HepG2 (cell line): ENCODE results near the gene SS18L1. TPM values are rescaled to one million over a fixed set of nuclear protein-coding genes. Genes with fewer than 3 reads are reported as not detected.

Experiments
- EEA1 ChIP-seq: sonication (generic); formaldehyde crosslinking; IDR thresholded peaks from 2 replicates; pipeline ENCODE4 v1.5.1; 2020; ENCODE audit warnings: mild to moderate bottlenecking, missing genetic modification reagents, borderline replicate concordance
- ETV6 ChIP-seq: sonication (generic); formaldehyde crosslinking; conservative IDR thresholded peaks from 2 replicates; pipeline ENCODE4 v1.4.0; 2020; ENCODE audit warnings: missing genetic modification reagents
- HBP1 ChIP-seq: IDR thresholded peaks from 2 replicates; pipeline ENCODE4 v1.6.1; 2016; ENCODE audit warnings: low read depth, control low read depth
- IRF2 ChIP-seq: IDR thresholded peaks from 2 replicates; pipeline ENCODE4 v1.6.1; 2018; ENCODE audit warnings: missing genetic modification reagents, missing compliant biosample characterization
- KDM1A ChIP-seq: IDR thresholded peaks from 2 replicates; pipeline ENCODE4 v1.6.1; 2016; ENCODE audit warnings: missing compliant biosample characterization
- MXD3 ChIP-seq: IDR thresholded peaks from 2 replicates; pipeline ENCODE4 v1.6.1; 2016; ENCODE audit warnings: mild to moderate bottlenecking, missing biosample characterization, missing genetic modification reagents
- MYC ChIP-seq: sonication (generic); formaldehyde crosslinking; IDR thresholded peaks from 2 replicates; pipeline ENCODE4 v1.9.0; 2021; ENCODE audit warnings: missing genetic modification reagents, borderline replicate concordance
- SIX4 ChIP-seq: sonication (generic); formaldehyde crosslinking; IDR thresholded peaks from 2 replicates; pipeline ENCODE4 v1.4.0; 2020; ENCODE audit warnings: missing genetic modification reagents
- TBX2 ChIP-seq: sonication (generic); formaldehyde crosslinking; IDR thresholded peaks from 2 replicates; pipeline ENCODE4 v1.5.0; 2020; ENCODE audit warnings: missing genetic modification reagents, mild to moderate bottlenecking, borderline replicate concordance
- U2AF2 ChIP-seq: fragments of 200-400 bp; formaldehyde crosslinking; IDR thresholded peaks from 2 replicates; pipeline ENCODE4 v1.6.1; 2017; ENCODE audit warnings: low read depth, mild to moderate bottlenecking, low read length
- YEATS4 ChIP-seq: sonication (generic); formaldehyde crosslinking; IDR thresholded peaks from 2 replicates; pipeline ENCODE4 v1.4.0; 2020; ENCODE audit warnings: missing genetic modification reagents, borderline replicate concordance
- ZKSCAN1 ChIP-seq: fragments of 150-350 bp; IDR thresholded peaks from 2 replicates; pipeline ENCODE4 v1.6.1; 2014; ENCODE audit warnings: low read length
- ZNF180 ChIP-seq: sonication (generic); formaldehyde crosslinking; IDR thresholded peaks from 2 replicates; pipeline ENCODE4 v1.4.0; 2020; ENCODE audit warnings: low read depth, missing genetic modification reagents, borderline replicate concordance
- ZNF329 ChIP-seq: sonication (generic); formaldehyde crosslinking; IDR thresholded peaks from 2 replicates; pipeline ENCODE4 v1.9.0; 2021; ENCODE audit warnings: low read depth, mild to moderate bottlenecking, missing genetic modification reagents
- ZNF607 ChIP-seq: sonication (generic); formaldehyde crosslinking; IDR thresholded peaks from 2 replicates; pipeline ENCODE4 v1.5.1; 2020; ENCODE audit warnings: missing genetic modification reagents, mild to moderate bottlenecking, borderline replicate concordance
- ZNF792 ChIP-seq: IDR thresholded peaks from 2 replicates; pipeline ENCODE4 v1.6.1; 2016
- ZSCAN5A ChIP-seq: sonication (generic); formaldehyde crosslinking; IDR thresholded peaks from 2 replicates; pipeline ENCODE4 v1.8.0; 2022; ENCODE audit warnings: mild to moderate bottlenecking, missing genetic modification reagents, borderline replicate concordance
- polyA plus RNA-seq, 8 experiments: library from polyadenylated mRNA; depleted of rRNA in 3 of 8; stranded (reverse) in 7 of 8; unstranded in 1 of 8; fragments of >200 nt; fragmentation: Illumina TruSeq in 4 of 8; extraction: Trizol in 4 of 8; gene quantifications; 2 replicates each; pipeline versions ENCODE4 v1.2.1 to v1.2.3, GENCODE V29; 2011 to 2016; ENCODE audit warnings: low read depth in 4 of 8, missing spikeins in 1 of 8, mixed read lengths in 1 of 8; ENCODE audit not compliant: insufficient read depth in 1 of 8
- total RNA-seq, 5 experiments: library from RNA; depleted of rRNA; stranded (reverse); fragments of >200 nt; fragmentation: Illumina TruSeq; extraction: Trizol; gene quantifications; 2 replicates each; pipeline ENCODE4 v1.2.3, GENCODE V29; 2016; ENCODE audit warnings: low read depth in 1 of 5
- TF ChIP-seq, protein P1 (sequence below): sonication (generic); formaldehyde crosslinking; IDR thresholded peaks from 2 replicates; pipeline ENCODE4 v1.4.0; 2020; ENCODE audit warnings: low read depth, mild to moderate bottlenecking, missing genetic modification reagents
- TF ChIP-seq, protein P2 (sequence below): sonication (generic); formaldehyde crosslinking; IDR thresholded peaks from 2 replicates; pipeline ENCODE4 v1.4.0; 2020; ENCODE audit warnings: missing genetic modification reagents, borderline replicate concordance
- TF ChIP-seq, protein P3 (sequence below): sonication (generic); formaldehyde crosslinking; IDR thresholded peaks from 2 replicates; pipeline ENCODE4 v1.4.0; 2020; ENCODE audit warnings: missing genetic modification reagents

Gene SS18L1
- total and polyA plus RNA-seq, 2 of the 13 experiments (the other 11 are each of a cell fraction or from before 2014, with no cell fraction given): 17.8 to 27.6 TPM

DNA sequence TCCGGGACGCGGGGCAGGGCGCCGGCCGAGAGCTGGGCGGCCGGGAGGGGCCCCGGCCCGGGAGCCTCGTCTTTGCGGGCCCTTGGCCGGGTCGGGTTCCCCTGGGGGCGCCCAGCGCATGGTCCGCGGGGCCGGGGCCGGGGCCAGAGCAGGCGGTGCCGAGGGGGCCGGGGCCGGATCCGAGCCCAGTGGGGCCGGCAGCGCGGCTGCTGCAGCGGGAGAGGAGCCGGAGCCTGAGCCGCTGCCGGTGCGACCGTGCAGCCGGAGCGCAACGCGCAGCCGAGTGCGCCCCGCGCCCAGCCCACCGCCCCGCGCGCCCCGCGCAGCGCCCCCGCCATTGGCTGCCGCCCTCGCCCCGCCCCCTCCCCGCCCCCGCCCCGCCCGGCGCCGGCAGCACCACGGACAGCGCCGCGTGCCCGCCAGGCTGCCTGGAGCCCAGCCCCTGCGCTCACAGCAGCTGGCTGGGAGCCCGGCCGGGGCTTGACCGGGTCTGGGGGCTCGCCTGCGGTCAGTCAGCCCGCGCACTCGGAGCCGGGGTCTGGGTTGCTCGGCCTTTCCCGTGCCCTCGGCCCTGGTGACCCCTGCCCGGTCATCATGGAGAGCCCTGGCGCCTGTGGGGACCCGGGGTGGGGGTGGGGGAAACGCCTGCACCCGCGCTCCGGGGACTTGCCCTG, 76.6 kb downstream of the SS18L1 start, which contains the start of gene HRH3 (continued):
- TF ChIP-seq ZSCAN5A: no peak
- peak; percentile 76; the same call in 1 of the 2 replicates for TF ChIP-seq ZNF329 (CRISPR knock-in tag)
- 0 out of 2 replicates have a peak, but pooled peaks have one; percentile 37 for TF ChIP-seq YEATS4 (CRISPR knock-in tag)
- no peak for TF ChIP-seq ZNF180 (CRISPR knock-in tag)
- TF ChIP-seq ETV6 (CRISPR knock-in tag): peak; percentile 92; the same call in 1 of the 2 replicates
- TF ChIP-seq SIX4: peak; percentile 63; the same call in 1 of the 2 replicates
- peak; percentile 52; the same call in 1 of the 2 replicates for TF ChIP-seq TBX2 (CRISPR knock-in tag)
- TF ChIP-seq, protein P1, sequence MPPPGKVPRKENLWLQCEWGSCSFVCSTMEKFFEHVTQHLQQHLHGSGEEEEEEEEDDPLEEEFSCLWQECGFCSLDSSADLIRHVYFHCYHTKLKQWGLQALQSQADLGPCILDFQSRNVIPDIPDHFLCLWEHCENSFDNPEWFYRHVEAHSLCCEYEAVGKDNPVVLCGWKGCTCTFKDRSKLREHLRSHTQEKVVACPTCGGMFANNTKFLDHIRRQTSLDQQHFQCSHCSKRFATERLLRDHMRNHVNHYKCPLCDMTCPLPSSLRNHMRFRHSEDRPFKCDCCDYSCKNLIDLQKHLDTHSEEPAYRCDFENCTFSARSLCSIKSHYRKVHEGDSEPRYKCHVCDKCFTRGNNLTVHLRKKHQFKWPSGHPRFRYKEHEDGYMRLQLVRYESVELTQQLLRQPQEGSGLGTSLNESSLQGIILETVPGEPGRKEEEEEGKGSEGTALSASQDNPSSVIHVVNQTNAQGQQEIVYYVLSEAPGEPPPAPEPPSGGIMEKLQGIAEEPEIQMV (CRISPR knock-in tag): 0 out of 2 replicates have a peak, but pooled peaks have one; percentile 39
- TF ChIP-seq, protein P2, sequence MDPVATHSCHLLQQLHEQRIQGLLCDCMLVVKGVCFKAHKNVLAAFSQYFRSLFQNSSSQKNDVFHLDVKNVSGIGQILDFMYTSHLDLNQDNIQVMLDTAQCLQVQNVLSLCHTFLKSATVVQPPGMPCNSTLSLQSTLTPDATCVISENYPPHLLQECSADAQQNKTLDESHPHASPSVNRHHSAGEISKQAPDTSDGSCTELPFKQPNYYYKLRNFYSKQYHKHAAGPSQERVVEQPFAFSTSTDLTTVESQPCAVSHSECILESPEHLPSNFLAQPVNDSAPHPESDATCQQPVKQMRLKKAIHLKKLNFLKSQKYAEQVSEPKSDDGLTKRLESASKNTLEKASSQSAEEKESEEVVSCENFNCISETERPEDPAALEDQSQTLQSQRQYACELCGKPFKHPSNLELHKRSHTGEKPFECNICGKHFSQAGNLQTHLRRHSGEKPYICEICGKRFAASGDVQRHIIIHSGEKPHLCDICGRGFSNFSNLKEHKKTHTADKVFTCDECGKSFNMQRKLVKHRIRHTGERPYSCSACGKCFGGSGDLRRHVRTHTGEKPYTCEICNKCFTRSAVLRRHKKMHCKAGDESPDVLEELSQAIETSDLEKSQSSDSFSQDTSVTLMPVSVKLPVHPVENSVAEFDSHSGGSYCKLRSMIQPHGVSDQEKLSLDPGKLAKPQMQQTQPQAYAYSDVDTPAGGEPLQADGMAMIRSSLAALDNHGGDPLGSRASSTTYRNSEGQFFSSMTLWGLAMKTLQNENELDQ (CRISPR knock-in tag): peak; percentile 76; the same call in 1 of the 2 replicates
- peak; percentile 74 for TF ChIP-seq EEA1
- peak; percentile 45; the same call in 1 of the 2 replicates for TF ChIP-seq IRF2 (CRISPR knock-in tag)
- TF ChIP-seq ZNF792 (CRISPR knock-in tag): peak; percentile 88; the same call in 1 of the 2 replicates
- TF ChIP-seq MXD3 (CRISPR knock-in tag): peak; percentile 93
- no peak for TF ChIP-seq U2AF2
- peak; percentile 93 for TF ChIP-seq ZNF607 (CRISPR knock-in tag)
- TF ChIP-seq KDM1A (CRISPR knock-in tag): no peak
- peak; percentile 51; the same call in 1 of the 2 replicates for TF ChIP-seq MYC (CRISPR knock-in tag)
- TF ChIP-seq ZKSCAN1: no peak
- TF ChIP-seq HBP1 (CRISPR knock-in tag): peak; percentile 98
- TF ChIP-seq, protein P3, sequence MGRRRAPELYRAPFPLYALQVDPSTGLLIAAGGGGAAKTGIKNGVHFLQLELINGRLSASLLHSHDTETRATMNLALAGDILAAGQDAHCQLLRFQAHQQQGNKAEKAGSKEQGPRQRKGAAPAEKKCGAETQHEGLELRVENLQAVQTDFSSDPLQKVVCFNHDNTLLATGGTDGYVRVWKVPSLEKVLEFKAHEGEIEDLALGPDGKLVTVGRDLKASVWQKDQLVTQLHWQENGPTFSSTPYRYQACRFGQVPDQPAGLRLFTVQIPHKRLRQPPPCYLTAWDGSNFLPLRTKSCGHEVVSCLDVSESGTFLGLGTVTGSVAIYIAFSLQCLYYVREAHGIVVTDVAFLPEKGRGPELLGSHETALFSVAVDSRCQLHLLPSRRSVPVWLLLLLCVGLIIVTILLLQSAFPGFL: no peak
